GM19372 (cell line): Measurements from ENCODE around the gene TNFSF13B.
"Not testable (repeated sequence)": the region's sequence is repeated elsewhere in the genome, so short reads cannot be mapped to it uniquely, and the experiment has no call there.

Source experiments
- ATAC-seq: cut with Tn5 transposase; IDR thresholded peaks from one replicate; pipeline ENCODE4 v1.9.1; 2021; ENCODE audit warnings: mild to moderate bottlenecking, low read depth, moderate library complexity; ENCODE audit not compliant: unreplicated experiment

TNFSF13B gene, protein sequence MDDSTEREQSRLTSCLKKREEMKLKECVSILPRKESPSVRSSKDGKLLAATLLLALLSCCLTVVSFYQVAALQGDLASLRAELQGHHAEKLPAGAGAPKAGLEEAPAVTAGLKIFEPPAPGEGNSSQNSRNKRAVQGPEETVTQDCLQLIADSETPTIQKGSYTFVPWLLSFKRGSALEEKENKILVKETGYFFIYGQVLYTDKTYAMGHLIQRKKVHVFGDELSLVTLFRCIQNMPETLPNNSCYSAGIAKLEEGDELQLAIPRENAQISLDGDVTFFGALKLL

DNA sequence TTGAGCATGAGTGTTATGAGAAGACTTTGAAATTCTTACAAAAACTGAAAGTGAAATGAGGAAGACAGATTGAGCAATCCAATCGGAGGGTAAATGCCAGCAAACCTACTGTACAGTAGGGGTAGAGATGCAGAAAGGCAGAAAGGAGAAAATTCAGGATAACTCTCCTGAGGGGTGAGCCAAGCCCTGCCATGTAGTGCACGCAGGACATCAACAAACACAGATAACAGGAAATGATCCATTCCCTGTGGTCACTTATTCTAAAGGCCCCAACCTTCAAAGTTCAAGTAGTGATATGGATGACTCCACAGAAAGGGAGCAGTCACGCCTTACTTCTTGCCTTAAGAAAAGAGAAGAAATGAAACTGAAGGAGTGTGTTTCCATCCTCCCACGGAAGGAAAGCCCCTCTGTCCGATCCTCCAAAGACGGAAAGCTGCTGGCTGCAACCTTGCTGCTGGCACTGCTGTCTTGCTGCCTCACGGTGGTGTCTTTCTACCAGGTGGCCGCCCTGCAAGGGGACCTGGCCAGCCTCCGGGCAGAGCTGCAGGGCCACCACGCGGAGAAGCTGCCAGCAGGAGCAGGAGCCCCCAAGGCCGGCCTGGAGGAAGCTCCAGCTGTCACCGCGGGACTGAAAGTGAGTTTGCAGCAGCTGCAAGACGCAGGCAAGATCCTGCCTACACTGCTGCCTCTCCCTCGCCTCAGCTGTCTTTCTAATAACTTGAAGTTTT is at the start of gene TNFSF13B:
Gene TNFSF13B (plus strand): TSS at position 118 of the 728 bp plus-strand sequence. CDS start 178 bp downstream, at position 296.
- peak; percentile 65 for ATAC-seq

DNA sequence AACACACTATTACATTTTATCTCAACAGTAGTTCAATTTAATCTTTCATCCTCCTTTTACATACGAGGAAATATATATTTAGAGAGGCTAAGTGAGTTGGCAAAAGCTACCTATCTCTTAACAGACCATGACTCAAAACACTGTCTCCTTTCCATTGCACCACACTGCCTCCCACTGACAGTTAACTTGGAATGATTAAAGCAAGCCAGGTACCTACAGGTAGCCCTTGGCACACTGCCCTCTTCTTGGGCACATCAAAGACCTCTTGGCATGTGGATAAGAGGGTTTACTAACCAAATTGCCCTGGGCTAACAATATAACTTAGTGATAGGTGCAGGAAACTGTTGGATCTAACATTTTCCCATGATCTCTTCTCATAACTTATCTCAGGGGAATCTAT is 49.5 kb upstream of the TNFSF13B start:
- no peak for ATAC-seq

GRCh38 chr13:108223687-108224503 is 45.6 kb upstream of the TNFSF13B start:
- no peak for ATAC-seq

- ATAC-seq, result peak; percentile 54
Observed at GRCh38 chr13:108225440-108225839, 44.1 kb upstream of the TNFSF13B start.

DNA sequence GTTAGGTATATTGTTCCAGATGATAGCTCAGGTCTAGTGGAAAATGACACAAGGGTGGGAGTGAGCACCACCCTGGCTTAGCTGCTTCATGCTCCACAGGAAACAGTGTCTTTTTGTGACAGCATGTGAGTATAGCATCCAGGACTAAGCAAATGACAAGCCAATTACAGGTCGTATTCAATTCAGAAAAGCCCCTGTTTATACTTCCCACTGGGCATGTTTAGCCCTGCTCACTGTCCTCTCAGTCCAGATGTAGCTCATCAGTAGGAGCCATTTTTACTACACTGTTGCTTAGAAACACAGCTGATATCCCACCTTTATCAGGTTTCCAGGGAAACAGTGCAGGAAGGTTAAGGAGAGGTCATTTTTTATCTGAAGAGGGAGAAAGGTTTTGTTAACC is 43.3 kb upstream of the TNFSF13B start:
- ATAC-seq, result peak; percentile 23

DNA sequence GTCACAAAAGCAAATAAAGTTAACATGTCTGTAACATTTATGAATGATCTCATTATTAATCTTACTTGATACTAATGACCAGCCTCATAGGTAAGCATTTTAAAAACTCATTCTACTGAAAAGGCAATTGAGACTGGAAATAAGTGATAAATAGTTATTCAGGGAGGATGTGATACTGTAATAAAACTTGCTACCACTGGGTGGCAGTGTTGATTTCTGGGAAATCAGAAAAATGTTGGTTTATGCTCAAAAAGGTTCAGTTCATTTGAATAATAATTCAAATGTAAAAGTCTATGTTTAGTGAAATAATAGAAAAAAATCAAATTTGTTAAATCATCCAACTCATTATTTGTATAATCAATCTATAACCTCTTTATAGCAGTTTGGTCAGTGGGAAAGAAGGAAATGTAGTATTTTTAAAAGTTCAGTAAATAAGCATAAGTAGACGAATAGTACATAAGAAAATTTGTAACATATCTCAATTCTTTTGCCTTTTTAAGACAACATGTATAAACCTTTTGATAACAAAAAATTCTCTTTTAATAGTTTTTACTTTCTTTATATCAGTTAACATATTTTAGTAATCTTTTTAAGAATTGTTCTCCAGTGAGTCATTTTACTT is 41.8 kb upstream of the TNFSF13B start:
- ATAC-seq, result peak; percentile 39

GRCh38 chr13:108230377-108230776 is 39.1 kb upstream of the TNFSF13B start:
- no peak for ATAC-seq

- no peak for ATAC-seq
Observed at GRCh38 chr13:108249150-108249549, 20.4 kb upstream of the TNFSF13B start.

- no peak for ATAC-seq
Observed at GRCh38 chr13:108257248-108257647, 12.3 kb upstream of the TNFSF13B start.

- no peak for ATAC-seq
Observed at GRCh38 chr13:108263621-108264355, 5.7 kb upstream of the TNFSF13B start.

DNA sequence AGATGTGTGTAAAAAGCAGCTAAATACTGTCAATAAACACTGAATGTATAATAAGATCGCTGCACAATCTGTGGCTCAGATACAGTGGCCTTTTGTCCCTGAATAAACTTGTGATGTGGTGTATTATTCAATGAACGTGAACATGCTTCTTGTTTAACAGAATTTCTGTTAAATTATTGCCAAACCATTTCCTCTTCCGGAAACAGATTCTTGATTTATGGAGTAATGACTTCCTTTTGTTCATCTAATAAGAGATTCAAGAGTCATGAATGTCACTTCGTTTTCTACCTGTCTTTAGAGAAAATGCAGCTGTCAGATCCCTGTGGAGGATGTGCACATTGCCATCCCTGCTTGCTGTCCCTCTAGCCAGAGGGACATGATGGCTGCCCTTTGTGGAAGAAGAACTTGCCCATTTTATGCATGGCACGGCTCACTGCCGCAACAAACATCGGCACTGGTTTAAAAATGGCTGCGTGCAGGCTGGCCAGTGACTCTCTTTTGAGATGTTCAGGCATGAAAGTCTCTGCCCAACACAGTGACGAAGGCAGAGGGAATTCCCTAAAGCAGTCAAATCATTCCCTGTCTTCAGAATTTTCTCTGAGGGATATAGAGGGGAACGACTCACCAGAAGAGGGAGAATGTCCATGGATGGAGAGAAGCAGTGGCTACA is 3.1 kb upstream of the TNFSF13B start:
- no peak for ATAC-seq

- no peak for ATAC-seq
Observed at GRCh38 chr13:108267347-108267746, 2.2 kb upstream of the TNFSF13B start.

- ATAC-seq, result not testable (repeated sequence)
Observed at GRCh38 chr13:108267855-108268254, 1.7 kb upstream of the TNFSF13B start.

DNA sequence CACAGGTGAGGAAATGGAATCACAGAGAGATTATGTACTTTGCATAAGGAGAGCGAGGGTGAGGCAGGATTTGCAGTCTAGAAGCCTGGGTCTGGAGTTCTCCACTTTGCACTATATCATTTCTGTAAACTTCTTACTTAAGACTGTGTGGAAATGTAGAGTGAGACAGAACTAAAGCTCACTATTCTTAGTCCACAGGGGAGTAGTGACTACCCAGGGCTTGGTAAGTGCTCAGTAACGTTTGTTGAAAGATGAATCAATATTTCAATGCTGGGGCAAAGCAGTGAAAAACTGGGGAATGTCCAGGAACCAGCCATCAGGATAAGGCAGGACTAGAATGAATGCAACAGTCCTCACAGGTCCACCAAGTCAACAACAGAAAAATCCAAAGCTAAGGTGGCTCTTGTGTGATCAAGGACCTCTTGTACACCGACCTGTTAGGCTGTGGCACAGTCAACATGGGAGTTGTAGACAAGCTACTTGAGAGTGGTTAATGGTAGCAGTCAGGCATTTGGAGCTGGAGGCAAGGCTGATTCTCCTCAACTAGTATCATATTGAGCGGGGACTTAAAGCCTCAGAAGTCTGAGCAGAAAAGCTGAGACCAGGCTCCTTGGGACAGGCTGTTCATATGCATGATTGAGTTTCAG is 929 bp upstream of the TNFSF13B start:
- ATAC-seq, result no peak

- ATAC-seq, result peak; percentile 9
Observed at GRCh38 chr13:108270442-108270841, 924 bp downstream of the TNFSF13B start.

DNA sequence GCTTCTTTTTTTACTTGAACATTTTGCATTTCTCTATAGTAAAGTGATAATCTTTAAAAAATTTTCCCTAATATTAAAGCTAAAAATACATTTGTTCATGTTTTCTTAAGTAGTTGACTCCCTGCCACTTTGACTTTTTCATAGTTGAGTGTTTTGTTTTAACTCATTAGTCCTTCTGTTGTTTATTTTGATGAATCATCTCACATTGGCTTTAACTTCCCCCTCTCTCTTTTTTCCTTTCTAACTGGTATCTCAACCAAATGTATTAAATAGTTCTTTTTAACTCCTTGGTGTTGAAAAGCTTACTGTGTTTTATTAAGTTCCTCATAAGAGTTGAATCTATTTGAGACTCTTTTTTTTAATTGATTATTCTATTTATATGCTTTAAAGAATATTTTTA is 2.8 kb downstream of the TNFSF13B start:
- ATAC-seq, result no peak

DNA sequence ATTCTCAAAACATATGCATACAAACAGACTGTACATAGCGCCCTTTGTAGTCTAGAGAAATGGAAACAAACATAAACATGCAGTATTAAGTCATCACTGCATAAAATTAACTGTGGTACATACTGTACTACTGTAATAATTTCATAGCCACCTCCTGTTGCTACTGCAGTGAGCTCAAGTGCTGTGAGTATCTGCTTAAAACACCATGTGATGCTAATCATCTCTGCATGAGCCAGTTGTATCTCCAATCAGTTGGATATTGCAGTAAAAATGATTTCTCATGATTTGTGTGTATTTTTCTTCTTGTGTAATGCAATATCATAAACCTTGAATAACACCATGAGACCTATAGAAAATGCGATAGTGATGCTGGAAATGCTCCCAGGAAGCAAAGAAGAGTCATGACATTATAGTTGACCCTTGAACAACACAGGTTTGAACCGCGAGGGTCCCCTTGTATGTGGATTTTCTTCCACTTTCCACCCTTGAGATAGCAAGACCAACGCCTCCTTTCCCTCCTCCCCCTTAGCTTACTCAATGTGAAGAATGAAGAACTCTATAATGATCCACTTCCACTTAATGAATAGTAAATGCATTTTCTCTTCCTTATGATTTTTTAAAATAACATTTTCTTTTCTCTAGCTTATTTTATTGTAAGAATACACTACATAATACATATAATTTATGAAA is 4.1 kb downstream of the TNFSF13B start:
- ATAC-seq, result no peak

DNA sequence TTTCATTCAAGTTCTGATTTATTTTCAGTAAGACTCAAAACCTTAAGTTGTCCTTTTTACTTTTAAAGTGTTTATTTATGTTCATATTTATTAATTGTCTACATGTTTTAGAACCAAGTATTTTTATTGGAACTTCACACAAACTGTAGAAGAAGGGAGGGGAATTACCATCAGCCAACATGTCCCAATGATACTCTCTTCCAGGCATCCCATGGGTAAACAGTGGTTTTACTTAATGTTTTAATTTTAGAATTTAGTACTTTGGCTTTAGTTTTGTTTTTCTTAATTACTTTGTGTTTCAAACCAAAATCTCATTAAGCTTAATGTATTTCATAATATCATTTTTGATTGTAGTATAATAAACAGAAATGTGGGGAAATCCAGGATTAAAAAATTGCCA is 5.2 kb downstream of the TNFSF13B start:
- no peak for ATAC-seq
